GM19397 (cell line): ENCODE measurements around the gene FAM237B.

Experiments used
- ATAC-seq: cut with Tn5 transposase; IDR thresholded peaks from one replicate; pipeline ENCODE4 v1.9.1; 2021; ENCODE audit warnings: mild to moderate bottlenecking, moderate library complexity; ENCODE audit not compliant: unreplicated experiment

Gene FAM237B

DNA sequence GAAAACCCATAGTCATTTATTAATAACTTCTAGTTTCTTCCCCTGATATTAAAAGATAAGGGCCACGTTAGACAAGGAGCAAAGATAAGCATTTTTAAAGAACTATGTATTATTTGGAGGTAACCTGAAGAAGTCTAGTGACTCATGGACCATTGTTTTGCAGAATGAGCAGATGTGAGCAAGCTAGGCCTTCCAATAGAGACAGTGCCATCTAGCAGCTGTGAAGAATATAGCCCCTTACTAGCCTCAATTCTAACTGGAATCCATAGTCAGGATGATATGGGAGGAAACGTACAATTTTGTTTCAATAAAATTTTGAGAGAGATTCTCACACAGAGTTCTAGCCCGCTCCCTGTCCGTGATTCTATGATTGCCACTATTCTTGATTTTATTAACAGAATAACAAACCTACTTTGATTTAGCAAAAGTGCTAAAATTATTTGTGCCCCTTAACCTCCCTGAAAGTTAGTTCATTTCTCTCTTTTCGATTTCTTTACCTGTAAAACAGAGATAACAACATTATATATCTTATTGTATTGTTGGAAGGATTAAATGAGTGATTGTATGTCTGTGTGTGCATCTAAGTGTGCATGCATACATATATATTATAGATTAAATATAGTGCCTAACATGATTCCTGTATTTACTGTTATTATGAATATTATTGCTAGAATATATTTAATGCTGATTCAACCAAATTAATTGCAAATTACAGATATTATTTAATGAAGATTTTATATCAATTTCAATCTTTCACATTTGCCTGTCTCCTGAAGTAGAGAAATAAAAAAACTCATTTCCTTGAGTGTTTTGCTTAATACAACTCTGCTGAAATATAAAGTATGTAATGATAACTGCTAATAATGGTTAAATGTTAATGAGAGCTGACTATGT, 22.7 kb downstream of the FAM237B start:
- ATAC-seq, result peak; percentile 61

DNA sequence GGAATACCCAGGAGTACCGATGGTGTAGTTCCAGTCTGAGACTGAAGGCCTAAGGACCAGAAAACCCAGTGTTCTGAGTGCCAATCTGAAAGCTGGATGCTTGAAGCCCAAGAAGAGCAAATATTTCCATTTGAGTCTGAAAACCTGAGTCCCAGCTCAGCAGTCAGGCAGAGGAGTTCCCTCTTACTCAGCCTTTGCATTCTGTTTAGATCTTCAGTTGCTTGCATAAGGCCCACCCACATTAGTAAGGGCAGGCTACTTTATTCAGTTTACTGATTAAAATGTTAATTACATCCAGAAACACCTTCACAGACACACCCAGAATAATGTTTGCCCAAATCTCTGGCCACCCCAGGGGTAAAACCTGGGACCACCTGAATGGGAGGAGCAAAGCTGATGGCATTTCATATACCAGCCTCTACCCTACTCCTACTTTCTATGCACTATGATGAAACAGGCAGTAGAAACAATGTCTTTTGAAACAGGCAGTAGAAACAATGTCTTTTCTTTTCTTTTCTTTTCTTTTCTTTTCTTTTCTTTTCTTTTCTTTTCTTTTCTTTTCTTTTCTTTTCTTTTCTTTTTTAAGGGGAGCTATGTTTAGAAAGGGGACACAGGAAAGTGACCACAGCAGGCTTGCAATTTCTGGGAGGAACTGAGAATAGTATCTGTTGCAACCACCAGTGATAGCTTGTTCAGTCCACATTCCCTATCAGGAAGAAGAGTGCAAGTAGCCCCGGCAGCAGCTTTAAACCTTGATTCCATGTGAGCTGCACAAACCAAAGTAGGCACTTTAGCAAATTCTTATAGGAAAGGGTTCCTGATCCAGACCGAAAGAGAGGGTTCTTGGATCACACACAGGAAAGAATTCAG, 30.6 kb downstream of the FAM237B start:
- ATAC-seq, result no peak

DNA sequence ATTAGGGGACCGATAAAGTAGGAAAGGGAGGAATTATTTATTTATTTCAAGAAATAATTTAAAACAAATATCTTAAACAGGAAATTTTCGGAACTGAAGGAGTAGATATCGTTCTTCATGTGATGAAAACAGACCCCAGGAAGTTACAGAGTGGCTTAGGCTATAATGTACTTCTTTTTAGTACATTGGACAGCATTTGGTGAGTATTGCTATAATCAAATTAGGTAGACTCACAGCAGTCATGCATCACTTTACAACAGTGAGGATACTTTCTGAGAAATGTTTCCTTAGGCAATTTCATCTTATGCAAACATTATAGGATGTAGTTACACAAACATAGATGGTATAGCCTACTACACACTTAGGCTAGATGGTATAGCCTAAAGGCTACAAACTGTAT, 33.0 kb downstream of the FAM237B start:
- no peak for ATAC-seq

DNA sequence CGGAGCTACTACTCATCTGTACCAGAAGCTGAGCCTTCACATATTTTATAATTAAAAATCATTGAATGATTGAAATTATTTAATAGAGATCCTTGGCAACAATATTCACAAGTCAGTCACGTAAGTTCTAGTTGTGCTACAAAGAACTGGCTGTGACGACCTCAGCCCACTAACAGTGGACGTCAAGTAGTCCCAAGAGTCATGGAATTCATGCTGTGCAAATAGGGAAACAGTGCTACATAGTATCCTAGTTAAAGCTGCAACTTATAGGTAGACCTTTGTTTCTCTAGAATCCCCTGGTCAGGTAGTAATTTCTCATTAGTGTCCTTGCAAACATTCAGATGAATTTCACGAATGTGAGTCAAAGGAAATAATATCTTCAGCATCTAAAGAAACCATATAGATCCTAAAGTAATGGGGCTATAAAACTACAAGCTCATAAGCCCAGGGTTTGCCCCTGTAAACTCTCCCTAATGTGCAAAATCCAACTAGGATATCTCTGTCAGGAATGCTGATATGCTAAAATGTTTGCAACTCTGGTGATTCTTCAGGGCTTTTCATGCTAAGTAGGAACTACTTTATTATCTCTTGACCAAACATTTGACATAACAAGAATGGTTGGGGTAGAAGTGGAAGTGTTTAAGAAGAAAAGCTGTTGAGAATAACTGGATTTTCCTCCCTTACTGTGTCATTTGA, 44.9 kb downstream of the FAM237B start:
- no peak for ATAC-seq

DNA sequence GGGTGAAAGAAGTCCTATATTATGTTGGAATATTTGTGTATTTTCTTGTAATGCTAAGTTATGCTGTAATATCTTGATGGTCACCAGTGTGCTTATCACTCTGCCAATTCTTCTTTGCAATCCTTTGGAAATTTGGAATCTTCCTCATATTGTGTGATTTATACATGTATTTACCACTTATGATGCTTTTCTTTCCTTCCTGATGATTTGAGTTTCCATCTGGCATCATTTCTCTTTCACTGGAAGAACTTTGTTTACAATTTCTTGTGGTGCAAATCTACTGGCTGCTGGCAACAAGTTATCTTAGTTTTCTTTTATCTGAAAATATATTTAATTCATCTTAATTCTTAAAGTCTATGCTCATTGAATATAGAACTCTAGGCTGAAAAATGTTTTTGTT, 46.9 kb downstream of the FAM237B start:
- ATAC-seq, result no peak

DNA sequence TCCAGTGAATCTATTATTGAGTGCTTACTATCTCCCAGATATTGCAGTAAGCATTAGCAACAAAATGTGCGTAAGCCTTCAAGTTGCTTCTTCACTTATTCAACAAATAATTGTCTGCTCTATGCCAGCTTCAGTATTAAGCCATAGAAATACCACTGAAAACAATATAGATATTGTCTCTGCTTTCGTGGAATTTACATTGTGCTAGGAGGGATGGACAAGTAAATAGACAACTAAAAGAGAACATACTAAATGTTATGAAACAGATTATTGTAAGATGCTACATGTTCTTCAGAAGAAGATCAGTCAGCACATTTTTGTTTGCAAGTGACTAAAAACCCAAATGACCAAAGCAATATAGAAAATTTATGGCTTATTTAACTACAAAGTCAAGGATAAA, 48.9 kb downstream of the FAM237B start:
- no peak for ATAC-seq

DNA sequence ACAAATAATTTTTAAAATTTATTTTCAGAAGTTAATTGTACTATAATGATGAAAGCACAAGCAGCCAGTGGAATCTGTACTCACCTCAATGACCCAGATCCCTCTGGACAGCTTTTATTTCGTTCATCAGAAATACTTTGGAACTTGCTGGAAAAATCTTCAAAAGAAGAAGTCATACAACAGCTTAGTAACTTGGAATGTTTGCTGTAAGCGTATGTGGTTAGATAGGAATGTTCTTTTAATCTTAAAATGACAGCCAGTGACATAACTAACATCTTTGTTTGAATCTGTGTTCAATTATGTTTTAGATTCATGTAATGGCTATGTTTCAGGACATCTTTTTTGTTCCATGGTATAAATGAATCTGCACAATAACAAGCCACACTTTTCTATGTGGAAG, 49.4 kb downstream of the FAM237B start:
- ATAC-seq, result no peak

DNA sequence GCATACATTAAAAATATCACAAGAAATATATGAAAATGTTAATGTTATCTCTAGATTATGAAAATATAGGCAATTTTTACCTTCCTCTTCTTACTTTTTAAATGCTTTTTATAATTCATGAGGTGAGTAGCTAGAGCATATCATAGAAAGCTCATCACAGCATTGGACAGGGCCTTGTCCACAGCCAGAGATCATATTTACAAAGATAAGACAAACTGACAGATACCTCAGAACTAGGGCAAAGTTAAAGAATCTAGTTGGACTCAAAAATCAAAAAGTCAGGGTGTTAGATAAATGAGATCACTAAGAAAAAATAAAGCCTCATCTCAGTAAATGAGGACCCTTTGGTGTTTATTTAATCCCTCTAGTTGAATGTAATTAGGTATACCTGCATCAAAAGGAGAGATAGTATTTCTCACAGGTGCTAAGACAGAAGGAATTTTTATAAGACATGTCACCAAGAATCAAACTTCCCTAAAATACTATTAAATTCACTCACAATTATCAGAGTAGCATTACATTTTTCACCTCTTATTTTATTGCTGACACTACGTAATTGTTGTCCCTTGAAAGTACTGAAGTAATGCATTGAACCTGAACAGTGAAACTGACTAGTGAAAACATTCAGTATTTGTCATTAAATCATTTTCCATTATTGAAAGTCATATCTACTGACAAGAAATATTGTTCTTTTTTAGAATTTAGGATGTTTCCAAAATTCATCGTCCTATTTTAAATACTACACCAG, 50.5 kb downstream of the FAM237B start:
- no peak for ATAC-seq

DNA sequence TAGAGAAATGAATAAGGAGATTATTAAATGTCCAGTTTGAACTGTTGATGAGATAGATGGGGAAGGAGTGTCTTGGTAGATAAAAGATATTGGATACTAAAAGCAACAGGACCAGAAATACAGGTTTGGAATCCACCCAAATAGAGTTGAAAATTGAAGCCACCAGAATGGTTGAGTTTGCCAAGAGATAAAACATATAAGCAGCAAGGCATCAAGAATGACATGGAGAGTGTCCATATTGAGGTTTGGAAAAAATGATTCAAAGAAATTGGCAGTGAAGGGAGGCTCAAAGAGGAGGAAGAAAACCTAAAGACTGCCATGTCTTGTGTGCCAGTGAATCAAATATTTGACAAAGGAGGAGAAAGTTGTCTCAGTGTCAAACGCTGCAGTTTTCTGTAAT, 51.9 kb downstream of the FAM237B start:
- ATAC-seq, result no peak

DNA sequence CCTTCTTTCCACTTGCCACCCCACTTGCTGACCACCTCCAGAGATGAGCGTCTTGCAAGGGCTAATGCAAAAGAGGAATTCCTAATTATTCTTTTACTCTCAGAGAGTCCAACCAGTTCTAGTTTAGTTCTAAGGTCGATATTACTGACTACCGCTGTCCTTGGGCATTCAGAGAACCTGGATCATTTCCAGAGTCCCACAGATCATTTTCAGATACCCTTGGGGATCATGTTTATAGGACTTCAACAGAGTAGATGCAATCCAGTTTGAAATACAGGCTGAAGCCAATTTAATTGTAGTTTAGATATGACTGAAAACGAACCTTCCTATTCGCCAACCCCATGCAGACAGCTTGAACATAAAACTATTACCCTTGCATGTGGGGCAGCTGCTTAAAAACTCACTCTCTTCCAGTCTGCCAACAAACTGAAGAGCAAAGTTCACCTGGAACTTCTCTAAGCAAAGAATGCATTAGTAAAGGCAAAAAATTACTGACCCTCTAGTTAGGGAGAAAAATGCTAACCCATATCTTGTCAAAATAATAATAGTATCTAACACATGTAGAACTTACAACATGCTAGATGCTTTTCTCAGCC, 53.7 kb downstream of the FAM237B start:
- no peak for ATAC-seq

DNA sequence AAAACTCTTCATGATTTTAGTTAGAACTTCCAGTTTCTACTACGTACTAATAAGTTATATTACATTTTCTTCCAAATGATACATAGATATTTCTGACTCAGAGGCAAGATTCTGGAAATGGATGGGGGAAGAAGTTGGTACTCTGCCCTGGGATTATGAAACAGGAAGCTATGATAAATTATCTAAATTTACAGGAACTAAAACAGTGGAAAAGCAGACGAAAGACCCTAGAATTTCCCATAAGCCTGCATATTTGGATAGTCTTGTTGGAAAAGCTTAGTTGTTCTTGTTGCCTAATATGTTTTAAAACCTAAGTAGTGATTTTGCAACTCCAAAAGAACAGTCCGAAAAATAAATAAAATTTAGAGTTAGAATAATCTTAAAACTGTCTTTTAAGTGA, 54.3 kb downstream of the FAM237B start:
- ATAC-seq, result no peak
